Measurements from ENCODE around the gene SHOX.

Gene SHOX

DNA sequence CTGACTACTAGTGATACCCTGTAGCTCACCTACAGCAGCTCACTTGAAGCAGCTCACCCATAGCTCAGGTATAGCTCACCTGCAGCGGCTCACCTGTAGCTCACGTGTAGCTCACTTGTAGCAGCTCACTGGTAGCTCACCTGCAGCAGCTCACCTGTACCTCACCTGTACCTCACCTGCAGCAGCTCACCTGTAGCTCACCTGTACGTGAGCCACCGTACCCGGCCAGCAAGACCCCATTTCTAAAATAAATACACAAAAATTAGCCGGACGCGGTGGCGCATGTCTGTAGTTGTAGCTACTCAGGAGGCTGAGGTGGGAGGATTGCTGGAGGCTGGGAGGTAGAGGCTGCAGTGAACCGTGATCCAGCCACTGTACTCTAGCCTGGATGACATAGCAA is 30.6 kb downstream of the SHOX start:
- Histone ChIP-seq H3K4me1 (ENCODE audit: low read length) (no peaks in the 10 kb centered on the region), H4K20me1 (ENCODE audit: insufficient read depth, low read length) (no peaks in the 10 kb centered on the region), H3K27me3 (ENCODE audit: low read depth, low read length) (no peaks in the 10 kb centered on the region), H3K9ac (ENCODE audit: low read length) (no peak overlapping the region), H3K36me3 (replicated peaks; ENCODE audit: low read depth, low read length) (no peaks in the 10 kb centered on the region), H3K9me3 (ENCODE audit: insufficient read depth, low read length) (no peaks in the 10 kb centered on the region), H3K4me2 (ENCODE audit: low read length) (no peak overlapping the region), H3K79me2 (ENCODE audit: low read length) (no peaks in the 10 kb centered on the region), H3K4me3 (ENCODE audit: low read length) (no peak overlapping the region), H3K27ac (ENCODE audit: low read length) (no peak overlapping the region), H2AFZ (ENCODE audit: low read depth, low read length) (no peak overlapping the region)
- TF ChIP-seq CTCF (IDR thresholded peaks at IDR 0.05; ENCODE audit: low read depth, low read length) (no peak), EZH2phosphoT487 (IDR thresholded peaks at IDR 0.05; ENCODE audit: low read depth) (no peak)

GRCh38 chrX:662126-662525 is 31.5 kb downstream of the SHOX start:
- no peaks in the 10 kb centered on the region for H3K9me3 ChIP-seq (ENCODE audit: insufficient read depth, low read length)
- no peaks in the 10 kb centered on the region for H3K79me2 ChIP-seq (ENCODE audit: low read length)
- no peak overlapping the region for H3K9ac ChIP-seq (ENCODE audit: low read length)
- H2AFZ ChIP-seq (ENCODE audit: low read depth, low read length) = no peak overlapping the region
- H3K27ac ChIP-seq (ENCODE audit: low read length) = no peak overlapping the region
- no peaks in the 10 kb centered on the region for H4K20me1 ChIP-seq (ENCODE audit: insufficient read depth, low read length)
- H3K4me3 ChIP-seq (ENCODE audit: low read length) = no peak overlapping the region
- no peaks in the 10 kb centered on the region for H3K4me1 ChIP-seq (ENCODE audit: low read length)
- no peaks in the 10 kb centered on the region for H3K27me3 ChIP-seq (ENCODE audit: low read depth, low read length)
- no peaks in the 10 kb centered on the region for H3K36me3 ChIP-seq (replicated peaks; ENCODE audit: low read depth, low read length)
- TF ChIP-seq EZH2phosphoT487 (IDR thresholded peaks at IDR 0.05; ENCODE audit: low read depth) = no peak
- TF ChIP-seq CTCF (IDR thresholded peaks at IDR 0.05; ENCODE audit: low read depth, low read length) = no peak
- H3K4me2 ChIP-seq (ENCODE audit: low read length) = no peak overlapping the region

GRCh38 chrX:663841-664240 is 33.2 kb downstream of the SHOX start:
- Histone ChIP-seq H3K9me3 (ENCODE audit: insufficient read depth, low read length) (no peaks in the 10 kb centered on the region), H3K9ac (ENCODE audit: low read length) (no peak overlapping the region), H2AFZ (ENCODE audit: low read depth, low read length) (no peak overlapping the region), H3K4me1 (ENCODE audit: low read length) (no peaks in the 10 kb centered on the region), H3K4me3 (ENCODE audit: low read length) (no peak overlapping the region), H4K20me1 (ENCODE audit: insufficient read depth, low read length) (no peaks in the 10 kb centered on the region), H3K4me2 (ENCODE audit: low read length) (no peak overlapping the region), H3K27ac (ENCODE audit: low read length) (no peak overlapping the region), H3K36me3 (replicated peaks; ENCODE audit: low read depth, low read length) (no peaks in the 10 kb centered on the region), H3K27me3 (ENCODE audit: low read depth, low read length) (no peaks in the 10 kb centered on the region), H3K79me2 (ENCODE audit: low read length) (no peaks in the 10 kb centered on the region)
- TF ChIP-seq CTCF (IDR thresholded peaks at IDR 0.05; ENCODE audit: low read depth, low read length) (no peak), EZH2phosphoT487 (IDR thresholded peaks at IDR 0.05; ENCODE audit: low read depth) (no peak)

GRCh38 chrX:666762-667720 is 36.5 kb downstream of the SHOX start:
- no peak for TF ChIP-seq EZH2phosphoT487 (IDR thresholded peaks at IDR 0.05; ENCODE audit: low read depth)
- TF ChIP-seq CTCF (IDR thresholded peaks at IDR 0.05; ENCODE audit: low read depth, low read length) = no peak
- Histone ChIP-seq H3K79me2 (ENCODE audit: low read length) (no peaks in the 10 kb centered on the region), H3K9ac (ENCODE audit: low read length) (no peak overlapping the region), H3K27ac (ENCODE audit: low read length) (no peak overlapping the region), H3K9me3 (ENCODE audit: insufficient read depth, low read length) (no peaks in the 10 kb centered on the region), H3K4me1 (ENCODE audit: low read length) (no peaks in the 10 kb centered on the region), H2AFZ (ENCODE audit: low read depth, low read length) (no peak overlapping the region), H3K27me3 (ENCODE audit: low read depth, low read length) (no peaks in the 10 kb centered on the region), H3K36me3 (replicated peaks; ENCODE audit: low read depth, low read length) (no peaks in the 10 kb centered on the region), H3K4me2 (ENCODE audit: low read length) (no peak overlapping the region), H4K20me1 (ENCODE audit: insufficient read depth, low read length) (no peaks in the 10 kb centered on the region), H3K4me3 (ENCODE audit: low read length) (no peak overlapping the region)

Measured in OCI-LY3 (cell line).